Adipocyte (in vitro differentiated cells): ENCODE measurements around the gene IL13.

Experiments used
- DNase-seq: peaks from one replicate; pipeline ENCODE4 v3.0.0-alpha.2; 2015; ENCODE audit warnings: low read depth
- H3K27me3 ChIP-seq: replicated peaks from 2 replicates; pipeline ENCODE4 v1.7.0; 2013; ENCODE audit warnings: mild to moderate bottlenecking, low read length, moderate library complexity; ENCODE audit not compliant: control insufficient read depth, insufficient read depth
- H3K36me3 ChIP-seq: 2 replicates; pipeline ENCODE4 v1.7.0; 2013; ENCODE audit warnings: low read length, mild to moderate bottlenecking, moderate library complexity; ENCODE audit not compliant: control insufficient read depth, insufficient read depth, severe bottlenecking
- H3K4me1 ChIP-seq: 2 replicates; pipeline ENCODE4 v1.7.0; 2013; ENCODE audit warnings: mild to moderate bottlenecking, low read length, moderate library complexity; ENCODE audit not compliant: control insufficient read depth, insufficient read depth
- H3K4me3 ChIP-seq: 2 replicates; pipeline ENCODE4 v1.7.0; 2013; ENCODE audit warnings: mild to moderate bottlenecking, low read length, moderate library complexity
- H3K9ac ChIP-seq: 2 replicates; pipeline ENCODE4 v1.7.0; 2013; ENCODE audit warnings: mild to moderate bottlenecking, low read length, moderate library complexity
- H3K9me3 ChIP-seq: 2 replicates; pipeline ENCODE4 v1.7.0; 2013; ENCODE audit warnings: mild to moderate bottlenecking, low read length, moderate library complexity; ENCODE audit not compliant: control insufficient read depth

The IL13 gene

DNA sequence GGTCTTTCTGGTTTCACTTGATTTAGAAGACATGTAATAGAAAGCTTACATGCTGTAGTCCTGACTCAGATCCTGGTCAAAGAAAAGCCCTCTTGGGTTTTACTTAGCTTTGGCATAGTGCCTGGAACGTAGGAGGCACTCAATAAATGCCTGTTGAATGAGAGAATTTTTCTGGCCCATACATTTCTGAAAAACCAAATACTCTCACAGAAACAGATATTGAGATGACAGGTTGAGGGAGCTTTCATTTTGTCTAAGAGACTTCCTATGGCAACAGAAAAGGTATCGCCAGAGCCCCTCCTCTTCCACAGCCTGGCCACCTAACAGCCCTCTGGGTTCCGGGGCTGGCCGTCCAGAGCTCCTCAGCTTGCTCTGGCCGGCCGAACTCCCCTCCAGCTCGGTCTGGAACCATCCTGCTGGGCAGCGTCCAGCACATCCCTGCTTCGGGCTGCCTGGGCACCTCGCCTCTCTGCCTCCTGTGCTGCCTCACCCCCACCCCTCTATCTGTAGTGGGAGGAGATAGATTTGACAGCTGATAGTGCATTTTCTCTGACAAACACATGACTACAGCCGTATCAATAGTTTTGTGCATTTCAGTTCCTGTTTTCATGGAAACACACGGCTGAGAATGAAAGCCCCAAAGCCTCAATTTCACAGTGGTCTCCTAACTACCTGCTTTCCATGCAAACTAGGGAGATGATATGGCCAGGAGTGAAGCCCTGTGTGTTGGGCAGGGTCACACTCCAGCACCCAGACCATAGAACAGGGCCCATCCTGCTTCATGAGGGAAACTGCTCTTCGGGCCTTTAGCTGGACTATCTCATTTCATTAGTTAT lies 16.9 kb downstream of the IL13 start:
- H3K9ac ChIP-seq: peak overlapping the region; percentile 54
- H3K4me3 ChIP-seq: peak overlapping the region; percentile 72
- H3K36me3 ChIP-seq: no peaks in the 10 kb centered on the region
- H3K27me3 ChIP-seq: peaks cover 5% of the 10 kb centered on the region
- peaks cover 29% of the 10 kb centered on the region for H3K4me1 ChIP-seq
- DNase-seq: peak; percentile 96
- H3K9me3 ChIP-seq: no peaks in the 10 kb centered on the region

- H3K27me3 ChIP-seq: peaks cover 5% of the 10 kb centered on the region
- no peak overlapping the region for H3K9ac ChIP-seq
Observed at GRCh38 chr5:132675936-132676689, 18.1 kb downstream of the IL13 start.

DNA sequence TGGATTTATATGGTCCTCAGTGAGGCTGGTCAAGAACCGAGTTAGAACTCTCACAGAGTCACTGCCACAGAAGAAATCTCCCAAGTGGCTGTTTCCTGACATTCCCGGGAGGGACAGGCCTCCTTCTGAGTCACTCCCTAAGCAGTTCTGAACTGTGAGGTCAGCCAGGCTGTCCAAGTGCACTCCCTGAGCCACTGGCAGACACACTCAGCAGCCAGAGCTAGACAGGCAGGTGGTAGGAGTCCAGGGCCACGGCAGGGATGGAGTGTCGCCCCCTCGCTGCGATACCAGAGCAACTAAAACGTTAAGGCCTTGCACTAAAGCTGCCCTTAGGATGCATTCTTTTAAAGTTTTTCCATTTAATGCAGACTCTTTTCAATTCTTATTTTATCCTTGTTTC lies 19.2 kb downstream of the IL13 start:
- peak; percentile 91 for DNase-seq
- Histone ChIP-seq H3K36me3 (no peaks in the 10 kb centered on the region), H3K9ac (no peak overlapping the region)

More at GRCh38 chr5:132675936-132676689, 18.1 kb downstream of the IL13 start:
- H3K4me1 ChIP-seq: peaks cover 29% of the 10 kb centered on the region
- H3K9me3 ChIP-seq: no peaks in the 10 kb centered on the region
- H3K36me3 ChIP-seq: no peaks in the 10 kb centered on the region
- no peak for DNase-seq
- no peak overlapping the region for H3K4me3 ChIP-seq

DNA sequence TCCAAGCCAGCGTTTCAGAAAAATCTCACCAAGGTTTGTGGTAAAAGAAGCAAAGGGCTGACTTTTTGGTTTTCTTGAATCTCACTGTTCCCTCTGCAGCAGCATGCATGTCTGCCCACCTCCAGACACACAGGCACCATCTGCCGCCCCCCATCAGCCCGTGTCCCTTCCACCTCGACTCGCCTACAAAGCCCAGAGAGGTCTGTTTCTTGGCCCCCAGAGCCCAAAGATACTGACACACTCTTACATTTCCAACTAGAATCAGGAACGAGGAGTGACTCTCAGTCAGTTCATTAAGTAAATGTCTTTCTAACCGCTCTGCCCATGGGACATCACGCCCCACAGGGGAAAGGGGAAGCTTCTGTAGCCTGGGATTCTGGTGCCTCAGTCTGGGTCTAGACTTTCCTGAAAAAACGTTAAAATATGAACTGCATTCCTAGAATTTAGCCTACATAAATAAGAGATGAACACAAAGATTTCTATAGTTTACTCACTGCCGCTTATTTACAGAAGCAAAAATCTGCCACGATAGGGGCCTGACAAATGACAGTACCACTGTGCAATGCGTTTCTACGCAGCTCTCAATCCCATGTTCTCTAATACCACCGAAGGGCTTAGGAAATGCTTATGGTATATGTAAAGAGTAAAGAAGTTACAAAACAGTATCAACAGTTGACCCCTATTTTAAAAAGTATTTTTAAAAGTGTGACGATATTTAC lies 19.9 kb downstream of the IL13 start:
- Histone ChIP-seq H3K9me3 (no peaks in the 10 kb centered on the region), H3K9ac (no peak overlapping the region), H3K4me3 (no peak overlapping the region), H3K27me3 (peaks cover 5% of the 10 kb centered on the region), H3K36me3 (no peaks in the 10 kb centered on the region), H3K4me1 (peaks cover 29% of the 10 kb centered on the region)
- DNase-seq: no peak

More for the DNA sequence above, 19.2 kb downstream of the IL13 start:
- H3K4me1 ChIP-seq: peaks cover 29% of the 10 kb centered on the region
- no peaks in the 10 kb centered on the region for H3K9me3 ChIP-seq
- no peak overlapping the region for H3K4me3 ChIP-seq
- peaks cover 5% of the 10 kb centered on the region for H3K27me3 ChIP-seq

DNA sequence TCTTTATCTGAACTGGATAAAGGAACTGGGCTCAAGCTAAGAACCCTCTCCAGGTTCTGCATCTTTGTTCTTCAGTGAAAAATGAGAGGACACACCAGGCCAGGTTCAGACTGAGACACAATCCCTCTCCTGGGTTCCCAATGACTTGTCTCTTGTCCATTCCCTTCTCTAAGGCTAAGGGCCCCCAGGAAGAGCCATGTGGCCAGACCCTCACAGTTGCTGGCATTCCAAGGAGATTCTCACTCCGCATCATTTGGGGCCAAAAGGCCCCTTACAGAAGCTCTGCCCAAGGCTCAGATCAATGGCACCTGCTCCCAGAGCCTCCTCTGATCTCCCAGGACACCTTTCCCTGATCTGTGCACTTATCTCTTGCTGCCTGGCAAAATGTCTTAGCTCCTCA lies 20.8 kb downstream of the IL13 start:
- H3K4me1 ChIP-seq: peaks cover 29% of the 10 kb centered on the region
- DNase-seq: no peak
- no peaks in the 10 kb centered on the region for H3K36me3 ChIP-seq
- no peaks in the 10 kb centered on the region for H3K9me3 ChIP-seq
- peaks cover 5% of the 10 kb centered on the region for H3K27me3 ChIP-seq
- no peak overlapping the region for H3K9ac ChIP-seq
- H3K4me3 ChIP-seq: no peak overlapping the region

DNA sequence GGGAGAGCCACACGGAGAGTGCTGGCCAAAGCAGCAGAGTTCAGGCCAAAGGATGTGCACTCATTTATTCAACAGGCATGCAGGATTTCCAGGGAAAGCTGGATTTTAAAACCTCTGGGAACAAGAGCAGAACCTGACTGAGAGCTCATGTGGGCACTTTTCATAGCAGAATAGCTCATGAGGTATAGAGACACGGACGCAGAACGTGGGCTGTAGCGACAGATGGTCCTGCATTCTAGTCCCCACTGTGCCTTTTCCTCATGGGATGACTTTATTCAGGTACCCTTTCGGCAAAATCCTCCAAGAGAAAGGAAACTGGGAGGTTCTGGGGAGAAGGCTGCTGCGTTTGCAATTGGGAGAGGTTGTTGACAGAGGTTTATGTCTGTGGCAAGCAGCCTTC lies 21.2 kb downstream of the IL13 start:
- Histone ChIP-seq H3K36me3 (no peaks in the 10 kb centered on the region), H3K4me1 (peaks cover 26% of the 10 kb centered on the region), H3K9me3 (no peaks in the 10 kb centered on the region), H3K9ac (no peak overlapping the region), H3K27me3 (peaks cover 5% of the 10 kb centered on the region), H3K4me3 (no peak overlapping the region)
- no peak for DNase-seq

- H3K9me3 ChIP-seq: no peaks in the 10 kb centered on the region
- DNase-seq: no peak
- no peaks in the 10 kb centered on the region for H3K36me3 ChIP-seq
- no peak overlapping the region for H3K4me3 ChIP-seq
- H3K27me3 ChIP-seq: peaks cover 5% of the 10 kb centered on the region
- peaks cover 19% of the 10 kb centered on the region for H3K4me1 ChIP-seq
- H3K9ac ChIP-seq: no peak overlapping the region
Observed at GRCh38 chr5:132679717-132680380, 21.9 kb downstream of the IL13 start.

- no peaks in the 10 kb centered on the region for H3K9me3 ChIP-seq
- no peak overlapping the region for H3K9ac ChIP-seq
- DNase-seq: no peak
- H3K27me3 ChIP-seq: peaks cover 5% of the 10 kb centered on the region
- H3K36me3 ChIP-seq: no peaks in the 10 kb centered on the region
- no peak overlapping the region for H3K4me3 ChIP-seq
- H3K4me1 ChIP-seq: peaks cover 13% of the 10 kb centered on the region
Observed at GRCh38 chr5:132680780-132681475, 23.0 kb downstream of the IL13 start.

DNA sequence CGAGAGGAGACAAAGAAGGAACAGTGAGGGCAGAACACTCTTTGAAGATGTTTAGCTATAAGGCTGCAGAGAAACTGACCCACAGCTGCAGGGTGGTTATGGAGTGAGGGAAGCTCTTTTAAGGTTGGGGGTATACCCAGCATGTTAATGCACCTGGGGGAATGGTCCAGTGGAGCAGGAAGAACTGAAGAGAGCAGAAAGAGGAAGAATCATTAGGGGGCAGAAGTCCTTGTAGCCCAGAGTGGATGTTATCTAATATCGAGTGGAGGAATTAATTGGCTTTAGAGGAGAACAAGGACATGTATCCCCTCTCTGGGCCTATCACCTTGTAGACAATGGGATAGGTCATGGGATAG lies 23.5 kb downstream of the IL13 start:
- Histone ChIP-seq H3K9me3 (no peaks in the 10 kb centered on the region), H3K9ac (no peak overlapping the region), H3K4me1 (peaks cover 13% of the 10 kb centered on the region), H3K4me3 (no peak overlapping the region), H3K27me3 (peaks cover 5% of the 10 kb centered on the region), H3K36me3 (no peaks in the 10 kb centered on the region)
- DNase-seq: no peak

- H3K27me3 ChIP-seq: peaks cover 5% of the 10 kb centered on the region
- no peak overlapping the region for H3K9ac ChIP-seq
- no peak overlapping the region for H3K4me3 ChIP-seq
- no peaks in the 10 kb centered on the region for H3K9me3 ChIP-seq
- peaks cover 8% of the 10 kb centered on the region for H3K4me1 ChIP-seq
- no peaks in the 10 kb centered on the region for H3K36me3 ChIP-seq
- DNase-seq: no peak
Observed at GRCh38 chr5:132681983-132682382, 24.0 kb downstream of the IL13 start.
